CD4-positive, alpha-beta T cell (primary cell): ENCODE results near the gene WT1. TPM values are rescaled to one million over a fixed set of nuclear protein-coding genes. Genes with fewer than 3 reads are reported as not detected.

Experiments used
- ATAC-seq: fragments of 200-7000 bp; cut with Tn5 transposase; one replicate; pipeline ENCODE4 v1.10.0; 2022; ENCODE audit warnings: mild to moderate bottlenecking; ENCODE audit not compliant: poor library complexity
- CTCF ChIA-PET: fragments of 350-600 bp; sonication (Branson Sonifier 250); formaldehyde crosslinking; loops from one replicate; lab custom pipeline; 2021; ENCODE audit warnings: antibody characterized with exemption, inconsistent platforms; lab: Charles Lee
- POLR2A ChIA-PET: fragments of 350-600 bp; sonication (Branson Sonifier 250); formaldehyde crosslinking; loops from one replicate; lab custom pipeline; 2021; ENCODE audit warnings: antibody characterized with exemption, inconsistent platforms; lab: Charles Lee
- DNase-seq, 14 experiments: peaks; one replicate each; pipeline ENCODE4 v3.0.0-alpha.2; 2013 to 2020; ENCODE audit warnings: mixed read lengths in 2 of 14
- H3K27ac ChIP-seq, 2 donors: one replicate each; pipeline versions ENCODE4 v1.5.1 to v1.7.0; 2013; ENCODE audit warnings: low read length in 2 of 2, low read depth in 1 of 2, mild to moderate bottlenecking in 1 of 2
- H3K27me3 ChIP-seq, 2 experiments: 1 replicate in 1 of 2; 2 replicates in 1 of 2; pipeline versions ENCODE4 v1.6.1 to v1.7.0; 2013; ENCODE audit warnings: low read length in 2 of 2, control low read depth in 1 of 2, mild to moderate bottlenecking in 1 of 2, moderate library complexity in 1 of 2; ENCODE audit not compliant: insufficient read depth in 2 of 2, control insufficient read depth in 1 of 2
- H3K36me3 ChIP-seq: one replicate; pipeline ENCODE4 v1.6.1; 2013; ENCODE audit warnings: low read length, control low read depth; ENCODE audit not compliant: insufficient read depth
- H3K4me1 ChIP-seq: one replicate; pipeline ENCODE4 v1.6.1; 2013; ENCODE audit warnings: low read length, control low read depth; ENCODE audit not compliant: insufficient read depth
- H3K4me3 ChIP-seq: one replicate; pipeline ENCODE4 v1.5.1; 2013; ENCODE audit warnings: mild to moderate bottlenecking, low read length, moderate library complexity
- H3K9me3 ChIP-seq, 2 experiments: 1 replicate in 1 of 2; 2 replicates in 1 of 2; pipeline versions ENCODE4 v1.6.1 to v1.7.0; 2013; ENCODE audit warnings: low read length in 2 of 2, mild to moderate bottlenecking in 2 of 2, control low read depth in 1 of 2, moderate library complexity in 1 of 2; ENCODE audit not compliant: control insufficient read depth in 1 of 2, insufficient read depth in 1 of 2
- H3K27ac Mint-ChIP-seq: one replicate; pipeline ENCODE4 v1.8.0; 2020; ENCODE audit warnings: mixed read lengths
- H3K27me3 Mint-ChIP-seq: one replicate; pipeline ENCODE4 v1.8.0; 2021; ENCODE audit warnings: mixed read lengths
- H3K36me3 Mint-ChIP-seq: one replicate; pipeline ENCODE4 v1.8.0; 2021; ENCODE audit warnings: low read depth, mixed read lengths
- H3K4me1 Mint-ChIP-seq: one replicate; pipeline ENCODE4 v1.8.0; 2021; ENCODE audit warnings: low read depth, mixed read lengths
- H3K4me3 Mint-ChIP-seq: one replicate; pipeline ENCODE4 v1.8.0; 2020; ENCODE audit warnings: mild to moderate bottlenecking, mixed read lengths
- H3K9me3 Mint-ChIP-seq: one replicate; pipeline ENCODE4 v1.8.0; 2020; ENCODE audit warnings: mixed read lengths
- CTCF ChIP-seq: fragments of 200-600 bp; IDR thresholded peaks from one replicate; pipeline ENCODE4 v1.8.0; 2022; ENCODE audit warnings: antibody characterized with exemption, mild to moderate bottlenecking
- intact Hi-C, 2 experiments: fragments of 100-400 bp; cut with DNase I in 1 of 2; cut with micrococcal nuclease in 1 of 2; formaldehyde crosslinking; loops; one replicate each; pipeline versions ENCODE4 v1.15.1 to v1.9.0; 2023 to 2025; cut with DNase I, micrococcal nuclease
- total RNA-seq, 174 experiments: library from RNA in 2 of 174; stranded (reverse) in 2 of 174; gene quantifications; one replicate each; pipeline ENCODE4 v1.2.3 and lab custom pipeline; 2021 to 2026

WT1 gene
- total RNA-seq, 2 experiments from 2014 or later = not detected

- H3K9me3 ChIP-seq = no peaks in the 10 kb centered on the region
- no peak overlapping the region for H3K27ac ChIP-seq
- H3K36me3 ChIP-seq = no peaks in the 10 kb centered on the region
- Mint-ChIP-seq H3K27ac (no peak overlapping the region), H3K4me1 (peaks cover 19% of the 10 kb centered on the region), H3K27me3 (peaks cover 12% of the 10 kb centered on the region), H3K4me3 (no peak overlapping the region), H3K36me3 (no peaks in the 10 kb centered on the region), H3K9me3 (no peaks in the 10 kb centered on the region)
- DNase-seq (no peak), ATAC-seq (no peak)
- no peaks in the 10 kb centered on the region for H3K27me3 ChIP-seq
- CTCF ChIA-PET = no interaction called here
- H3K4me1 ChIP-seq = peaks cover 18% of the 10 kb centered on the region
- H3K4me3 ChIP-seq = no peak overlapping the region
- intact Hi-C loops = no loop called here
- POLR2A ChIA-PET = no interaction called here
- no peak for TF ChIP-seq CTCF
These were observed 16.5 kb downstream of the WT1 start for GRCh38 chr11:32418836-32419235.

- Mint-ChIP-seq H3K36me3 (no peaks in the 10 kb centered on the region), H3K27me3 (peaks cover 14% of the 10 kb centered on the region), H3K4me1 (peaks cover 19% of the 10 kb centered on the region), H3K4me3 (no peak overlapping the region), H3K9me3 (no peaks in the 10 kb centered on the region), H3K27ac (no peak overlapping the region)
- Histone ChIP-seq H3K27me3 (no peaks in the 10 kb centered on the region), H3K4me1 (peaks cover 18% of the 10 kb centered on the region), H3K9me3 (no peaks in the 10 kb centered on the region), H3K27ac (no peak overlapping the region), H3K36me3 (no peaks in the 10 kb centered on the region), H3K4me3 (no peak overlapping the region)
- ChIA-PET POLR2A (no interaction called here), CTCF (no interaction called here)
- no peak for ATAC-seq
- no peak for TF ChIP-seq CTCF
- DNase-seq = no peak
- intact Hi-C loops = no loop called here
These were observed 17.5 kb downstream of the WT1 start for GRCh38 chr11:32417806-32418205.

- H3K4me1 ChIP-seq = peaks cover 11% of the 10 kb centered on the region
- no peaks in the 10 kb centered on the region for H3K9me3 ChIP-seq
- no peak overlapping the region for H3K4me3 ChIP-seq
- TF ChIP-seq CTCF = no peak
- DNase-seq (no peak), ATAC-seq (no peak)
- Mint-ChIP-seq H3K27ac (no peak overlapping the region), H3K4me3 (no peak overlapping the region), H3K9me3 (no peaks in the 10 kb centered on the region), H3K4me1 (peaks cover 9% of the 10 kb centered on the region), H3K36me3 (no peaks in the 10 kb centered on the region), H3K27me3 (peaks cover 9% of the 10 kb centered on the region)
- intact Hi-C loops = no loop called here
- ChIA-PET POLR2A (no interaction called here), CTCF (no interaction called here)
- H3K27ac ChIP-seq = no peak overlapping the region
- H3K27me3 ChIP-seq = peaks cover 0 to 4% of the 10 kb centered on the region in 2 experiments
- no peaks in the 10 kb centered on the region for H3K36me3 ChIP-seq
These were observed 19.0 kb downstream of the WT1 start for GRCh38 chr11:32416301-32416700.
